H1 (cell line): ENCODE measurements around the gene STARD13. TPM values are rescaled to one million over a fixed set of nuclear protein-coding genes. Genes with fewer than 3 reads are reported as not detected.
A peak's percentile ranks its signal among the peaks of the same experiment; 100 is the strongest.

Source experiments
- BACH1 ChIP-seq: IDR thresholded peaks from 2 replicates; pipeline ENCODE4 v1.6.1; 2012; ENCODE audit warnings: low read length, improper control_type of control experiment
- CBX5 ChIP-seq: fragments of 300-800, 300-1000 bp; sonication (generic); IDR thresholded peaks from 2 replicates; pipeline ENCODE4 v1.7.1; 2016; ENCODE audit warnings: antibody characterized with exemption, low read length, low read depth
- CBX8 ChIP-seq: fragments of 300-800, 300-1000 bp; sonication (generic); IDR thresholded peaks from 2 replicates; pipeline ENCODE4 v1.7.1; 2016; ENCODE audit warnings: low read depth, low read length, borderline replicate concordance
- CHD2 ChIP-seq: IDR thresholded peaks from 2 replicates; pipeline ENCODE4 v1.6.1; 2012; ENCODE audit warnings: low read length, improper control_type of control experiment
- CTBP2 ChIP-seq: IDR thresholded peaks from 2 replicates; pipeline ENCODE4 v1.7.0; 2011; ENCODE audit warnings: borderline replicate concordance, mild to moderate bottlenecking, moderate library complexity, mixed read lengths, low read length; ENCODE audit not compliant: insufficient read depth, insufficient read length
- CTCF ChIP-seq, 3 experiments: IDR thresholded peaks; 1 replicate in 2 of 3; 2 replicates in 1 of 3; pipeline versions ENCODE4 v1.5.1 to v1.6.1; 2011; ENCODE audit warnings: low read length in 3 of 3, mild to moderate bottlenecking in 3 of 3, inconsistent platforms in 2 of 3, low read depth in 1 of 3, moderate library complexity in 1 of 3; ENCODE audit not compliant: insufficient read depth in 1 of 3; ENCODE audit errors: control extremely low read depth in 1 of 3
- E2F6 ChIP-seq: IDR thresholded peaks from 2 replicates; pipeline ENCODE4 v1.6.1; 2012; ENCODE audit warnings: inconsistent platforms
- EGR1 ChIP-seq: IDR thresholded peaks from 2 replicates; pipeline ENCODE4 v1.6.1; 2011; ENCODE audit warnings: low read depth, low read length, borderline replicate concordance
- GABPA ChIP-seq: IDR thresholded peaks from 2 replicates; pipeline ENCODE4 v1.6.1; 2011; ENCODE audit warnings: mild to moderate bottlenecking, low read length, moderate library complexity, borderline replicate concordance; ENCODE audit not compliant: insufficient read depth
- GTF2F1 ChIP-seq: IDR thresholded peaks from 2 replicates; pipeline ENCODE4 v1.6.1; 2012; ENCODE audit warnings: low read depth, low read length, improper control_type of control experiment, borderline replicate concordance
- HDAC6 ChIP-seq: IDR thresholded peaks from one replicate; pipeline ENCODE4 v1.7.1; 2012; ENCODE audit warnings: low read depth, mild to moderate bottlenecking, inconsistent platforms, low read length, moderate library complexity
- JUN ChIP-seq: IDR thresholded peaks from 2 replicates; pipeline ENCODE4 v1.6.1; 2011; ENCODE audit warnings: low read depth, mild to moderate bottlenecking, improper control_type of control experiment, low read length
- JUND ChIP-seq: IDR thresholded peaks from 2 replicates; pipeline ENCODE4 v1.6.1; 2011; ENCODE audit warnings: mild to moderate bottlenecking, improper control_type of control experiment, low read length
- KDM5A ChIP-seq: fragments of 200-600 bp; IDR thresholded peaks from 2 replicates; pipeline ENCODE4 v1.7.1; 2012; ENCODE audit warnings: mild to moderate bottlenecking, low read length, inconsistent platforms, mixed read lengths
- MAFK ChIP-seq: IDR thresholded peaks from 2 replicates; pipeline ENCODE4 v1.6.1; 2012; ENCODE audit warnings: low read depth, mild to moderate bottlenecking, improper control_type of control experiment, low read length
- NRF1 ChIP-seq: IDR thresholded peaks from 2 replicates; pipeline ENCODE4 v1.6.1; 2011; ENCODE audit warnings: mild to moderate bottlenecking, low read depth, low read length, improper control_type of control experiment
- RAD21 ChIP-seq, 2 experiments: IDR thresholded peaks in 1 of 2; conservative IDR thresholded peaks in 1 of 2; 2 replicates each; pipeline ENCODE4 v1.6.1; 2011; ENCODE audit warnings: low read depth in 2 of 2, low read length in 2 of 2, improper control_type of control experiment in 1 of 2, inconsistent platforms in 1 of 2, mild to moderate bottlenecking in 1 of 2, moderate library complexity in 1 of 2
- SAP30 ChIP-seq: fragments of 300-600 bp; sonication (generic); IDR thresholded peaks from 2 replicates; pipeline ENCODE4 v1.7.1; 2012; ENCODE audit warnings: low read length, moderate library complexity, mild to moderate bottlenecking, inconsistent platforms; ENCODE audit not compliant: insufficient read depth, insufficient replicate concordance
- SIRT6 ChIP-seq: IDR thresholded peaks from one replicate; pipeline ENCODE4 v1.7.1; 2012; ENCODE audit warnings: low read length, inconsistent platforms
- SIX5 ChIP-seq: IDR thresholded peaks from 2 replicates; pipeline ENCODE4 v1.6.1; 2011; ENCODE audit warnings: mild to moderate bottlenecking, low read depth, low read length
- SP4 ChIP-seq: IDR thresholded peaks from 2 replicates; pipeline ENCODE4 v1.6.1; 2012; ENCODE audit warnings: low read length, inconsistent platforms
- SUZ12 ChIP-seq: fragments of 200-600 bp; sonication (generic); IDR thresholded peaks from 2 replicates; pipeline ENCODE4 v1.6.1; 2012; ENCODE audit warnings: mild to moderate bottlenecking, inconsistent platforms, low read length, moderate library complexity, mixed read lengths
- polyA plus RNA-seq, 7 experiments: library from polyadenylated mRNA; depleted of rRNA in 3 of 7; stranded (reverse) in 5 of 7; unstranded in 2 of 7; fragments of >200 nt in 5 of 7; fragments of 200-250 nt in 2 of 7; gene quantifications; 1 replicate in 5 of 7; 2 replicates in 1 of 7; 4 replicates in 1 of 7; pipeline versions ENCODE4 v1.2.1 to v1.2.3, GENCODE V29; 2011 to 2013; ENCODE audit warnings: missing spikeins in 2 of 7, mixed read lengths in 2 of 7
- total RNA-seq: library from RNA; stranded (reverse); fragmentation: NEBNext Ultra II Directional; extraction: Animal tissue kit (Norgen Biotek cat#: 25700); gene quantifications from 2 replicates; pipeline ENCODE4 v1.2.1, GENCODE V29; 2021

STARD13 gene
- total and polyA plus RNA-seq, 2 of the 8 experiments (the other 6 are each of a cell fraction or from before 2014, with no cell fraction given) = 0.82 to 2.9 TPM

- peak in 1 of 3 experiments; percentile 29; a peak in 2 of 4 replicates for TF ChIP-seq CTCF (IDR thresholded peaks at IDR 0.05; ENCODE audit: control extremely low read depth in 1 of 3, insufficient read depth in 1 of 3, low read depth in 1 of 3, low read length in 3 of 3)
- no peak for TF ChIP-seq BACH1
- no peak for TF ChIP-seq JUND
- TF ChIP-seq E2F6 = peak; percentile 42; the same call in 1 of the 2 replicates
- TF ChIP-seq GTF2F1 = no peak
- TF ChIP-seq CTBP2 = no peak
- 0 out of 2 replicates have a peak, but pooled peaks have one; percentile 19 for TF ChIP-seq CHD2
- TF ChIP-seq GABPA = no peak
- TF ChIP-seq CBX5 = no peak
- TF ChIP-seq KDM5A = no peak
- no peak for TF ChIP-seq SAP30
- no peak for TF ChIP-seq CBX8
- no peak for TF ChIP-seq HDAC6
- TF ChIP-seq SIRT6 = no peak
- TF ChIP-seq SIX5 = no peak
- TF ChIP-seq SUZ12 = no peak
- no peak for TF ChIP-seq EGR1
- TF ChIP-seq JUN = no peak
- no peak for TF ChIP-seq SP4
- no peak for TF ChIP-seq MAFK
- peak; percentile 12 to 30; a peak in 3 of 4 replicates for TF ChIP-seq RAD21 (IDR thresholded peaks at IDR 0.05 in 1 of 2, conservative IDR thresholded peaks at IDR 0.05 in 1 of 2; ENCODE audit: low read depth in 2 of 2, low read length in 2 of 2)
- TF ChIP-seq NRF1 = no peak
Measured at GRCh38 chr13:33285420-33286124, at the start of gene STARD13 (continued).
